ENCODE results near the gene SLC25A43. TPM values are rescaled to one million over a fixed set of nuclear protein-coding genes. Genes with fewer than 3 reads are reported as not detected.

Gene SLC25A43
- total and polyA plus RNA-seq, 2 of the 8 experiments (the other 6 are each of a cell fraction or from before 2014, with no cell fraction given): 3.1 to 5.8 TPM

- H3K4me3 ChIP-seq (ENCODE audit: extremely low read depth in 1 of 4, insufficient read depth in 2 of 4, low read depth in 3 of 4, low read length in 4 of 4): no peak overlapping the region
- TF ChIP-seq NRF1 (IDR thresholded peaks at IDR 0.05; ENCODE audit: low read depth, low read length) (no peak), POU5F1 (IDR thresholded peaks at IDR 0.05; ENCODE audit: low read depth, low read length) (no peak), TAF1 (IDR thresholded peaks at IDR 0.05; ENCODE audit: low read depth, low read length) (no peak), EGR1 (IDR thresholded peaks at IDR 0.05; ENCODE audit: borderline replicate concordance, low read depth, low read length) (no peak), TEAD4 (IDR thresholded peaks at IDR 0.05; ENCODE audit: low read depth, low read length) (no peak), JUN (IDR thresholded peaks at IDR 0.05; ENCODE audit: low read depth, low read length) (no peak), NANOG (IDR thresholded peaks at IDR 0.05; ENCODE audit: insufficient read depth, low read depth, low read length, poor library complexity, severe bottlenecking) (no peak), POLR2AphosphoS5 (IDR thresholded peaks at IDR 0.05; ENCODE audit: low read depth, low read length) (no peak), HDAC2 (IDR thresholded peaks at IDR 0.05; ENCODE audit: borderline replicate concordance in 1 of 2, low read depth in 2 of 2, low read length in 2 of 2) (no peak), CREB1 (IDR thresholded peaks at IDR 0.05) (no peak), YY1 (IDR thresholded peaks at IDR 0.05; ENCODE audit: low read depth, low read length) (no peak), TBP (IDR thresholded peaks at IDR 0.05; ENCODE audit: low read depth, low read length) (no peak), BRCA1 (IDR thresholded peaks at IDR 0.05; ENCODE audit: low read depth, low read length) (no peak), KDM1A (IDR thresholded peaks at IDR 0.05; ENCODE audit: borderline replicate concordance, low read length) (no peak), FOSL1 (IDR thresholded peaks at IDR 0.05; ENCODE audit: insufficient read depth, low read depth, low read length) (no peak), CHD2 (IDR thresholded peaks at IDR 0.05; ENCODE audit: low read length) (no peak)
Measured at GRCh38 chrX:119375561-119375960, 23.6 kb upstream of the SLC25A43 start.

More at GRCh38 chrX:119375561-119375960, 23.6 kb upstream of the SLC25A43 start:
- Histone ChIP-seq H3K56ac (replicated peaks; ENCODE audit: insufficient read length, low read depth, low read length) (no peak overlapping the region), H4K91ac (replicated peaks; ENCODE audit: insufficient read length, low read length) (no peak overlapping the region), H3K27me3 (replicated peaks in 1 of 4; ENCODE audit: control insufficient read depth in 3 of 4, extremely low read depth in 1 of 4, insufficient read depth in 3 of 4, low read length in 3 of 4) (no peaks in the 10 kb centered on the region), H3K79me1 (ENCODE audit: low read depth, low read length) (no peaks in the 10 kb centered on the region), H3K18ac (ENCODE audit: extremely low read depth, low read length) (no peak overlapping the region), H3K9ac (replicated peaks in 1 of 4; ENCODE audit: extremely low read depth in 1 of 4, low read depth in 3 of 4, low read length in 3 of 4) (no peak overlapping the region), H3K14ac (ENCODE audit: insufficient read length) (no peak overlapping the region), H3K27ac (ENCODE audit: low read depth, low read length) (no peak overlapping the region), H3K9me3 (ENCODE audit: insufficient read depth in 2 of 2, low read depth in 1 of 2, low read length in 1 of 2) (no peaks in the 10 kb centered on the region), H4K5ac (ENCODE audit: insufficient read length, low read depth, low read length) (no peak overlapping the region), H2AFZ (ENCODE audit: low read length) (no peak overlapping the region), H3K4ac (replicated peaks; ENCODE audit: insufficient read length, low read depth, low read length) (no peak overlapping the region), H4K20me1 (replicated peaks in 1 of 2; ENCODE audit: control insufficient read depth in 1 of 2, insufficient read depth in 2 of 2, low read length in 2 of 2) (no peaks in the 10 kb centered on the region), H3K79me2 (ENCODE audit: control insufficient read depth in 1 of 2, insufficient read depth in 2 of 2, low read length in 2 of 2) (no peaks in the 10 kb centered on the region), H3K23ac (ENCODE audit: insufficient read length) (no peak overlapping the region), H2AK5ac (ENCODE audit: low read depth, low read length) (no peak overlapping the region), H3K4me1 (replicated peaks in 1 of 4; ENCODE audit: control insufficient read depth in 3 of 4, insufficient read depth in 4 of 4, low read length in 3 of 4) (no peaks in the 10 kb centered on the region), H2BK5ac (ENCODE audit: low read depth, low read length) (no peak overlapping the region), H2BK15ac (ENCODE audit: low read length) (no peak overlapping the region), H4K8ac (ENCODE audit: extremely low read depth, insufficient read depth, low read length) (no peak overlapping the region), H2BK20ac (ENCODE audit: low read length) (no peak overlapping the region), H3K36me3 (ENCODE audit: control insufficient read depth in 2 of 4, insufficient read depth in 4 of 4, low read length in 3 of 4) (no peaks in the 10 kb centered on the region), H2BK12ac (ENCODE audit: low read depth, low read length) (no peak overlapping the region), H3K23me2 (ENCODE audit: low read depth, low read length) (no peaks in the 10 kb centered on the region), H3K4me2 (ENCODE audit: insufficient read depth in 1 of 2, low read depth in 2 of 2, low read length in 2 of 2) (no peak overlapping the region), H2BK120ac (replicated peaks; ENCODE audit: low read depth, low read length) (no peak overlapping the region)
- CTCF ChIA-PET (ENCODE audit: partially characterized antibody): no interaction called here
- DNase-seq (ENCODE audit: low read depth in 1 of 2, low spot score in 2 of 2) (no peak), FAIRE-seq (no peak)
- 91% methylated on average over 2 of the region's 3 CpGs; no CpG with 5 or more reads in 1 of the 2 experiments for WGBS, 2 experiments (ENCODE audit: extremely low coverage in 1 of 2, insufficient coverage in 1 of 2, insufficient read length in 1 of 2, insufficient replicate concordance in 2 of 2, low coverage in 1 of 2, low lambda C conversion rate in 2 of 2, missing lambda C conversion rate in 1 of 2)
- POLR2A ChIA-PET (ENCODE audit: partially characterized antibody): no interaction called here
